Fibroblast of lung (primary cell): ENCODE measurements around the gene BAZ2B. TPM values are rescaled to one million over a fixed set of nuclear protein-coding genes. Genes with fewer than 3 reads are reported as not detected.

ENCODE experiments used
- DNase-seq, 2 donors: peaks; one replicate each; pipeline versions ENCODE4 v3.0.0 to v3.0.0-alpha.2; 2010; ENCODE audit warnings: low read depth in 2 of 2
- H2AFZ ChIP-seq: 2 replicates; pipeline ENCODE4 v1.5.1; 2012; ENCODE audit warnings: low read length, control low read depth, inconsistent platforms
- H3K27ac ChIP-seq: 2 replicates; pipeline ENCODE4 v1.5.1; 2011; ENCODE audit warnings: low read length, control low read depth; ENCODE audit not compliant: insufficient read depth
- H3K27me3 ChIP-seq: 2 replicates; pipeline ENCODE4 v1.5.1; 2011; ENCODE audit warnings: mild to moderate bottlenecking, low read length; ENCODE audit not compliant: control insufficient read depth, insufficient read depth
- H3K36me3 ChIP-seq: 2 replicates; pipeline ENCODE4 v1.5.1; 2011; ENCODE audit warnings: low read length; ENCODE audit not compliant: control insufficient read depth, insufficient read depth
- H3K4me1 ChIP-seq: 2 replicates; pipeline ENCODE4 v1.5.1; 2011; ENCODE audit warnings: low read length; ENCODE audit not compliant: control insufficient read depth, insufficient read depth; ENCODE audit errors: extremely low read depth
- H3K4me2 ChIP-seq: 2 replicates; pipeline ENCODE4 v1.5.1; 2011; ENCODE audit warnings: low read length, control low read depth; ENCODE audit not compliant: insufficient read depth; ENCODE audit errors: extremely low read depth
- H3K4me3 ChIP-seq, 4 experiments: fragments of 200-600 bp in 1 of 4; sonication (generic) in 1 of 4; replicated peaks in 1 of 4; 2 replicates each; pipeline ENCODE4 v1.5.1; 2011 to 2016; ENCODE audit warnings: low read length in 4 of 4, low read depth in 3 of 4, mild to moderate bottlenecking in 3 of 4, control low read depth in 2 of 4, inconsistent platforms in 1 of 4, mixed read lengths in 1 of 4; ENCODE audit not compliant: insufficient read depth in 1 of 4; ENCODE audit errors: control extremely low read depth in 1 of 4
- H3K79me2 ChIP-seq: 2 replicates; pipeline ENCODE4 v1.5.1; 2012; ENCODE audit warnings: mild to moderate bottlenecking, low read length, inconsistent platforms; ENCODE audit not compliant: control insufficient read depth, insufficient read depth
- H3K9ac ChIP-seq: 2 replicates; pipeline ENCODE4 v1.5.1; 2011; ENCODE audit warnings: mild to moderate bottlenecking, low read length, control low read depth; ENCODE audit not compliant: insufficient read depth
- H3K9me3 ChIP-seq: 2 replicates; pipeline ENCODE4 v1.5.1; 2012; ENCODE audit warnings: low read depth, low read length; ENCODE audit not compliant: control insufficient read depth, insufficient read depth
- H4K20me1 ChIP-seq: 2 replicates; pipeline ENCODE4 v1.5.1; 2011; ENCODE audit warnings: low read length; ENCODE audit not compliant: control insufficient read depth, insufficient read depth; ENCODE audit errors: extremely low read depth
- CTCF ChIP-seq, 2 donors: IDR thresholded peaks in 1 of 2; conservative IDR thresholded peaks in 1 of 2; 1 replicate in 1 of 2; 2 replicates in 1 of 2; pipeline ENCODE4 v1.5.1; 2011 to 2012; ENCODE audit warnings: low read length in 2 of 2, control low read depth in 1 of 2, inconsistent platforms in 1 of 2, low read depth in 1 of 2, mild to moderate bottlenecking in 1 of 2
- EZH2 ChIP-seq: IDR thresholded peaks from 2 replicates; pipeline ENCODE4 v1.5.1; 2012; ENCODE audit warnings: low read length, control low read depth, mild to moderate bottlenecking; ENCODE audit errors: missing control alignments
- polyA plus RNA-seq, 2 donors: library from polyadenylated mRNA; depleted of rRNA in 1 of 2; stranded (reverse) in 1 of 2; unstranded in 1 of 2; fragments of >200 nt; gene quantifications; 2 replicates each; pipeline ENCODE4 v1.2.1, GENCODE V29; 2011 to 2012; ENCODE audit warnings: missing spikeins in 1 of 2
- total RNA-seq: library from RNA; depleted of rRNA; stranded (reverse); fragments of >200 nt; gene quantifications from 2 replicates; pipeline ENCODE4 v1.2.1, GENCODE V29; 2014

BAZ2B gene
- total and polyA plus RNA-seq, 2 donors (not counting 1 experiment from before 2014, with no cell fraction given) = 28.0 to 61.8 TPM

GRCh38 chr2:159521272-159521671 lies 95.1 kb downstream of the BAZ2B start:
- Histone ChIP-seq H2AFZ (no peak overlapping the region), H3K4me1 (no peaks in the 10 kb centered on the region), H3K4me2 (no peak overlapping the region), H3K9ac (no peak overlapping the region), H3K36me3 (no peaks in the 10 kb centered on the region), H3K79me2 (no peaks in the 10 kb centered on the region), H3K9me3 (no peaks in the 10 kb centered on the region), H3K4me3 (no peak overlapping the region), H4K20me1 (no peaks in the 10 kb centered on the region), H3K27me3 (no peaks in the 10 kb centered on the region), H3K27ac (no peak overlapping the region)
- TF ChIP-seq EZH2 (no peak), CTCF (conservative IDR thresholded peaks at IDR 0.05 in 1 of 2, IDR thresholded peaks at IDR 0.05 in 1 of 2; ENCODE audit: low read depth in 1 of 2, low read length in 2 of 2) (no peak)
- no peak for DNase-seq

- Histone ChIP-seq H3K27me3 (no peaks in the 10 kb centered on the region), H3K79me2 (no peaks in the 10 kb centered on the region), H3K9me3 (no peaks in the 10 kb centered on the region), H3K4me3 (no peak overlapping the region), H3K9ac (no peak overlapping the region), H3K36me3 (no peaks in the 10 kb centered on the region), H3K4me2 (no peak overlapping the region), H4K20me1 (no peaks in the 10 kb centered on the region), H3K4me1 (no peaks in the 10 kb centered on the region), H3K27ac (no peak overlapping the region), H2AFZ (no peak overlapping the region)
- TF ChIP-seq EZH2 = no peak
- TF ChIP-seq CTCF (conservative IDR thresholded peaks at IDR 0.05 in 1 of 2, IDR thresholded peaks at IDR 0.05 in 1 of 2; ENCODE audit: low read depth in 1 of 2, low read length in 2 of 2) = no peak
- DNase-seq = peak in 1 of 2 donors; percentile 36
Observed at GRCh38 chr2:159518321-159519005, 97.9 kb downstream of the BAZ2B start.

- Histone ChIP-seq H3K36me3 (no peaks in the 10 kb centered on the region), H3K27me3 (no peaks in the 10 kb centered on the region), H3K79me2 (no peaks in the 10 kb centered on the region), H2AFZ (peak overlapping the region; percentile 59), H3K4me1 (no peaks in the 10 kb centered on the region), H3K9ac (peak overlapping the region; percentile 30), H4K20me1 (no peaks in the 10 kb centered on the region), H3K9me3 (no peaks in the 10 kb centered on the region), H3K4me3 (peak overlapping the region; percentile 31 to 58 (median 42)), H3K27ac (peak overlapping the region; percentile 54), H3K4me2 (peak overlapping the region; percentile 93)
- TF ChIP-seq CTCF (conservative IDR thresholded peaks at IDR 0.05 in 1 of 2, IDR thresholded peaks at IDR 0.05 in 1 of 2; ENCODE audit: low read depth in 1 of 2, low read length in 2 of 2) = no peak
- TF ChIP-seq EZH2 = no peak
- DNase-seq = peak; percentile 42 to 52
Observed at GRCh38 chr2:159516241-159516758, 100.0 kb downstream of the BAZ2B start.
